PC-9 (cell line): ENCODE results near the gene ZBTB45.

ENCODE experiments used
- CTCF ChIP-seq: fragments of 200-600 bp; sonication (generic); conservative IDR thresholded peaks from 2 replicates; pipeline ENCODE4 v1.6.1; 2017; ENCODE audit warnings: mixed run types, antibody characterized with exemption, mild to moderate bottlenecking, moderate library complexity
- EZH2 ChIP-seq: fragments of 200-600 bp; sonication (generic); IDR thresholded peaks from 2 replicates; pipeline ENCODE4 v1.8.0; 2017; ENCODE audit warnings: antibody characterized with exemption, low read depth

DNA sequence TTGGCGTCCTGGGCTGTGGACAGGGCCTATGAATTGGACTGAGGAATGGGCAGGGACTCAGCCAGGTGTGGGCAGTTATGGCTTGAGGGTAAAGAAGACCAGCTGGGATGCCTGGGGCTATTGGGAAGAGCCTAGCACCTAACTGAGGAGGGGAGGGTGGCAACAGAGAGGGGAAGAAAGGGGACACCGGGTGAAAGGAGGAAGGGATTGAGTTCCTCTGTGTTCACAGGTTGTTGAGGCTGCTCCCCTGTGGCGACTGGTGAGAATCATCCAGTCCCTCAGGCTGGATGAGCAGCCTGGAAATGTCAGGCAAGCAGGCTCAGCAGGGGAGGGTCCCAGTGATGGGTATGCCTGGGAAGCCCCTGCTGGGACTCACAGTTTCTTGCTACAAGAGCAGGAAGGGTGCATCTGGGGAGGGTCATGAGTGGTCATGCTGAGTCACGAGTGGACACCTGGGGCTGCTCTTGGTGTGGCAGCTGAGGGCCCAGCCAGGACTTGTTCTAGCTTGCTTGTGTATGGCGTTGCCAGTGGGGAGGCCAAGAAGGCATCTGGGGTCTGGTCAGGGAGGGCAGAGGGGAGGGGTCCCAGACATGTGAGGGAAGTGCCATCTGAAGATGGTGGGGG lies 51.3 kb downstream of the ZBTB45 start:
- no peak for TF ChIP-seq EZH2
- no peak for TF ChIP-seq CTCF
